GM21723 (cell line): ENCODE results near the gene ZBTB16.

ENCODE experiments used
- ATAC-seq: cut with Tn5 transposase; IDR thresholded peaks from one replicate; pipeline ENCODE4 v1.9.1; 2021; ENCODE audit warnings: mild to moderate bottlenecking, moderate library complexity; ENCODE audit not compliant: unreplicated experiment

ZBTB16 gene

DNA sequence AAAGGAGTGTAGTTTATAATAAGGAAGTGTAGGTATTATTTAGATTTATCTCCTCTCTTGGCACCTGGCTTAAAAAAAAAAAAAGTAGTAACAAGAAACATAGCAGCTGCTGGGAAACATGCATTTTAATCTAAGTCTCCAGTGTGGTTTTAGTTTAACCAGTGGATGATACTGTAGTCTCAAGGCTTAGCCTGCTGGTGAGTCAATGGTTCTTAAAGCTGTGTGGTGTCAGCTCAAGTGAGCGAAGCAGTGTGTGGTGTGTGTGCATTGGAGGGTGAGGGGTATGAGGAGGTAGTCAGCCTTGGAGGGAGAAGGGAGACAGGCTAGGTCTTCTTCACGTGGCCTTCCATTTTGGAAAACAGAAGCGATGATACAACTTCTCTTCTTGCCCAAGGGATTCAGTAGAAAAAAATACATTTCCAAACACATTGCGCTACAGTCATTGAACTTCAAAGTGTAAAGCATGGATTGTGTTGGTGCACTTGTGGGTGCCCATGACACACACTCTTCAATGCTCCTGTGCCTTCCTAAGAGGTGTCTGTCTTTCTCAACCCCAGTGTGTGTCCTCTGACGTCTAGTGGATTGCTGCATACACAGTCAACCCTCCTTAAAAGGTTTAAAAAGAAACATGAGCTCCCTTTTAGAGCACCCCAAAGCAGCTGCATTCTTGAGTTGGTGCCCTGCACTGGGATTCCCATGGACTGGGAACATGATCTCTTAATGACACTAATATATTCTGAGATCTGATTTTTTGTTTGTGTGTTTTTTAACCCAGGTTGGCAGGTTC is 40.1 kb downstream of the ZBTB16 start:
- no peak for ATAC-seq

DNA sequence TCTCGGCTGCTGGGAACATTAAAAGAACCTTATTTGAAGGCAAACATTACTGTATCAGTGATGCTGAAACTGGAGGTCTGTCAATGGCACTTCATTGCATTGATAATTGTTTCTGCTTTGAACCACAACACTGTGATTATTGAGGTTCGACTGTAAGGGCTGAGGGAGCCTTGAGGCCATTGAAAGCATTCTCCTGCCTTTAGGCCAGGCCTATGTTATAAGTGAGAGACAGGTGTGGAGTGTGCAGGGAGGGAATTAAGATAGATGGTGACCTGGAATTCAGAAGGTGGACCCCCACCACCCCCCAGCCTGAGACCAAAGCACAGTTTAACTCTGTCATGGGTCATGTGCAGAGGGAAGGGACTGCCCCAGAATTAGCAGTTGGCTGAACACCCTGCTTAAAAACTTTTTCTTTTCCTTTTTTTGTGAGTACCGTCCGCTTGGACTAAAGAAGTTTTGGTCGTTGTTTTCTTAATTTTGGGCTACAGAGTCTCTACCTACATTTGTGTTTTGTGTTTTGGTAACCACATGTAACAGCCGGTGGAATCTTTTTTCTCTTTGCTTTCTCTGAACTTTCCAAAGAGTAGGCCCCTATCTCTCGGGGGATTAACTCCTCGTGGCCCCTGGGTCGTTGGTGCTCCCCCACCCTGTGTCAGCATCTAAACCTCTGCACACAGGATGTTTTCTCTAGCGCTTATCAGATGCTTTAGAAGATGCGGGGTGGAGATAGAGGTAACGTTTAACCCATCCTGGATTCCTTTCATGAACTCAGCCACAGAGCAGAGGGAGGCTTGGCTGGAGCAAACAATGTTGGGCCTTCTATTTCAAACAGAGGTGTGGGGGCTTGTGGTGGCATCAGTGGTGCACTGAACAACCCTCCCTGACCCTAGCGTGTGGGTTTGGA is 43.7 kb downstream of the ZBTB16 start:
- ATAC-seq: no peak

GRCh38 chr11:114105611-114106010 is 46.1 kb downstream of the ZBTB16 start:
- no peak for ATAC-seq

DNA sequence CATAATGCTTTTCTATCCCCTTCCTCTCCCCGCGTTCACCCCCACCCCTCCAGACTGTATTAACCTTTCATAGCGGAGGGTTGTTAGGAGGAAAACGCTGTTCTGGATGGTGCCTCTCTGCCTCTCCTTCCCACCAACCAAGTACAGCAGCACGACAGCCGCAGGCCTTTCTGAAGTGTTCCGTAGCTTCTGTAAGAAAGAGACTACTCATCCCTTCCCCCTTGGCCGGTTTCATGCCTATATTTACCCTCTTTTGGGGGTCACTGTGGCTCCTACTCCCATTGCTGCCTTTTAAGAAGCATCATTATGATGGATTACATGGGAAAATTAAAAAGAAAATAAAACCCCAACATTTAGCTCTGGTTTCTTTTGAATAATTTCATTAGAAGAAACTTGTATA is 46.5 kb downstream of the ZBTB16 start:
- ATAC-seq: no peak

DNA sequence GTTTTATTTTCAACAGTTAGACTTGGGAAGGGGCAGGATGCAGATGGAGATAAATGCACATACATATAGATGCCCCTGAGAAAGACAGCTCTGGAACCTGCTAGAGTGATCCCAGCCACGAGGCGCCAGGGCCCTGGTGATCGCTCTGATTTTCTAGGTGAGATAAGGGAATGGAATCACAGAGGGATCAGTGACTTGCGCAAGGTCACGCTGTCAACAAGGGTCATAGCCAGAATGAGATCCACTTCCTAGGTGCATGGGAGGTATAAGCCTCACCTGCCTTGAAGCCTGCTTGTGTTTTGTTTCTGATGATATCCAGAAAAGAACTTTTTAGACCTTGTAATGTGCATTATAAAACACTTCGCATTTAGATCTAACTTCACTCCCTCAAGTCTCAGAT is 47.5 kb downstream of the ZBTB16 start:
- no peak for ATAC-seq

DNA sequence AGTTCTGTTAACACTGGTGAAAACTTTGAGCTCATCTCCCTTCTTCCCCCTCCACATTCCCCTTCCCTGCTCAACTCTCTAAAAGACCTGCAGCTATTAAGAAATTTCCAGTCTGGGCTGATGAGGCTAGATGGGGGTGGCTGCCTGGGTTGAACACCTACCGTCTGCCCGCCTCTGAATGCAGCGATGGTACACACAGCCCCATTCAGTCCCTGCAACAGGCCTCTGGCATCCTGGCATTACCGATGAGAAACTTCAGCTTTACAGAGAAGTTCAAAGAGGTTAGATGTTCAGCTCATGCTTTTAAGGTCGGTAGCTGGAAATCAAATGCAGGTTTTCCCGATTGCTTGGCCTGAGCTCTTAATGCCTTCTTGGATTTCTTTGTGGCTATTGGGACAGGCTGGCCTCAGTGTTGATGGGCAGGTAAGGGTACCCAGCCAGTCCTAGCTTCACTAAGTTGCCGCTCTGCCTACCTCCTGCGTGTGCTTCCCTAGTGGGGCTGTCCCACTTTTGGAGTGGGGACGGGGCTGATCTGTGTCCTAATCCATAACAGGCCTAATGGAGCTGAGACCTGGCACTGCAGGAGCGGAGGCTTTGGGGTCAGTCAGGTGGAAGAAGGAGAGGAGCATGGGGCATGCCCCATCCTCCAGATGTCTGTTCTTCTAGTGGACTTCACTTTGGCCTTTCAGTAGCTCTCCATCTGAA is 49.1 kb downstream of the ZBTB16 start:
- ATAC-seq: no peak

GRCh38 chr11:114109206-114110090 is 49.9 kb downstream of the ZBTB16 start:
- ATAC-seq: no peak

GRCh38 chr11:114110123-114110522 is 50.6 kb downstream of the ZBTB16 start:
- no peak for ATAC-seq

GRCh38 chr11:114110952-114111947 is 51.7 kb downstream of the ZBTB16 start:
- ATAC-seq: no peak

DNA sequence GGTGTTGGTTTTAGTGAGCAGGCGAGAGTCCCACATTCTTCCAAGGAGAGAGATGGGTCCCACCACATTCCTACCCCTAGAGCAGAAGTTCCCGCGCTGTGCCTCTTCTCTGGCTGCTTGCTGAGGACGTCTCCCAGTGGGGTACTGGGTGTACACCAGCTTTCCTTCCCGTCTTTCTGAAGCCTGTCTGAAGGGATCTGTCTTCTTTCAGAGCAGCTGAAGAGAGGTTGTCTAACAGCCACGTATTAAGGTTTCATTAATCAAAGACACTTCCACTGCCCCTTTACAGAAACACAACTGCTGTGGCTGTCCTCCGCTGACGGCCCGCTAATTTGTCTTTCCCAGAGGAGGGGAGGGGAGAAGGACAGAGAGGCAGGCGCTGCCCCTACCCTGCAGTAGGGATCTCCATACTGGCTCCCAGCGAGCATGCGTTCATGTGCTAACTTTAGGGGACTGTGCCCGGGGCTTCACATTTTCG is 56.0 kb downstream of the ZBTB16 start:
- no peak for ATAC-seq

DNA sequence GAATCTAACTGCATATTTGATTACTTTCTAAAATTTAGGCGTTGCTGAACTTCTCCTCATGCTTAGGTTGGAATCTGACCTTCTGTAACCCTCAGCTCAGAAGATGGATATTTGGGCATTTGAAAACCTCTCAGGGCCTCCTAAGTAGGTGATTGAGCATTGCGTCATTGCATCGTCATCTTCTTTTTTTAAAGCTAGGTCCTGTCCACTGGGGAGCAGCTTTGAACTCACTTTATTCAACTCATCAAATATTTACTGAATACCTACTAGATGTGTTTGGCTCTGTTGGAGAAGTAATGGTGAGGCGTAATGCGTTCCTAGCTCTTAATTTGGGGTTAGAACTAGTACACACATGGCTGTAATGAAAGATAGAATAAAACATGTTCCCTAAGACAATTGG is 56.8 kb downstream of the ZBTB16 start:
- no peak for ATAC-seq

DNA sequence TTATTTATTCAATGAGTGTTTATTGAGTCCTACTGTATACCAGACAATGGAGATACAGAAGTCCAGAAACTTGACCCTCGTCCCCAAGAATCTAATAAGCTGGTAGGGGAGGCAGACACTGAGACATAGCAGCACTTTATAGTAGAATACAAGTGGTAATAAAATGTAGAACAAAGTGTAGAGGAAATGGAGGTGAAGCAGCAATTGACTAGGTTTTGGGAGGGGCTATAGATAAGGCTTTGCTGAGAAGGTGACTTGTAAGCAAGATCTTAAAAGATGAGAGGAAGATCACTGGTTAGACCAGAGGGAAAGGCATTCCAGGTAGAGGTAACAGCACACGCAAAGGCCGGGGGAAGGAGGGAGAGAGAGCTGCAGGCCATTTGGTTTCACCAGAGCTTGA is 57.3 kb downstream of the ZBTB16 start:
- ATAC-seq: no peak

- ATAC-seq: no peak
These were observed 61.1 kb downstream of the ZBTB16 start for GRCh38 chr11:114120606-114121005.

- no peak for ATAC-seq
These were observed 61.6 kb downstream of the ZBTB16 start for GRCh38 chr11:114121138-114121537.

GRCh38 chr11:114121804-114122504 is 62.4 kb downstream of the ZBTB16 start:
- ATAC-seq: no peak

GRCh38 chr11:114122686-114123085 is 63.2 kb downstream of the ZBTB16 start:
- ATAC-seq: no peak

DNA sequence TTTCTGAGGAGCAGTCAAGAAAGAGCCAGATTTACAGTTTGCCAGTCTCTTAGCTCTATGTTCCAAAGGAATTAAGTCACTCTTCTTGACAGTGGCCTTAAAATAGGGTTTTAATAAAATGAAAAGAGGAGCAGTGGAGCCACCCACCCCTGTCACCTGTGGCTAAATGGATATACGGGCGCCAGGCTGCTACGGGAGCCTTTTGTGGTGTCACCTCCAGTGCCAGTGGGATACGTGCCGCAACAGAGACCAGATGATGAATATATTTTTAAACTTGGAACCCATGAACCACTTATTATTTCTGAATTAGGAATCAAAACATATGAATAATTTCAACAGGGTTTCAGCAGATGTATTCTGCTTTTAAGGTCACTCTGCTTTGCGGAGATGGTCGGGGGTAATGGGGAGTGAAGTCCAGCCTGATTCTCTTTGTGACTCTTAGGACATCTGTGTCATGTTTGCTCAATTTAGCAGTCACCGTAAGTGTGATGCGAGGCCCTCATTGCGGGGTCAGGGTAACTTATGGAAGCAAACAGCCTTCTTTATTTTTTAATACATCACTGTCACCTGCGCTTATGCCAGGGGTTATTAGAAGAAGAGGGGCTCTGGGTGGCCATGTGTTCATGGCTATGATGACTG is 64.3 kb downstream of the ZBTB16 start:
- ATAC-seq: no peak

DNA sequence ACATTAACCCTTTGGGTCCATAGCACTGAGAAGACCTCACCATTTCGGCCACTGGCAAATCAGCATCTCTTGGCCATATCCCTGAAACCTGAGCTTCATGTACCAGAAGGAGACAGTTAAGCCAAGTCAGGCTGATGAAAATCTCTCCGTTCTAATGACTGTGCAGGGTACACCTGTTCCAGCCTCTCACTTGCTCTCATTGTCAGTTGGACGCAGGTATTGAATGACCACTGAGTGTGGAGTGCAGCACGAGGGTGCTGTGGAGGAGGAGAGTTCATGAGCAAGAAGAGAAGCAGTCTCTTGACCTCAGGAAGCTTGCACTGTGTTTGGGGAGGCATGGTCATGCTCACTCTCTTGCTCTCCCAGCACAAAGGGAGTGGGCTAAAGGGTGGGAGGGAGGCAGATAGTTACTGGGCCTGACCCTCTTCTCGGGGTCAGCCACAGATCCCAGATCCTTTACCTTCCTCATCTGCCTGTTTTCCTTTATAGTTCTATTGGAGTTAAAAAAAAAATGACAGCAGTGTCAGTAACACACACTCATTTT is 65.2 kb downstream of the ZBTB16 start:
- no peak for ATAC-seq
